Measurements from ENCODE around the gene MYO9A.

MYO9A gene

GRCh38 chr15:71951134-71951533, 166.8 kb downstream of the MYO9A start:
- no peaks in the 10 kb centered on the region for H3K4me1 Mint-ChIP-seq
- no peak overlapping the region for H3K27ac Mint-ChIP-seq
- no peak overlapping the region for H3K4me3 Mint-ChIP-seq
- H3K9me3 Mint-ChIP-seq: no peaks in the 10 kb centered on the region
- H3K36me3 Mint-ChIP-seq (ENCODE audit: low read depth): peaks cover 25% of the 10 kb centered on the region
- TF ChIP-seq, protein P1, sequence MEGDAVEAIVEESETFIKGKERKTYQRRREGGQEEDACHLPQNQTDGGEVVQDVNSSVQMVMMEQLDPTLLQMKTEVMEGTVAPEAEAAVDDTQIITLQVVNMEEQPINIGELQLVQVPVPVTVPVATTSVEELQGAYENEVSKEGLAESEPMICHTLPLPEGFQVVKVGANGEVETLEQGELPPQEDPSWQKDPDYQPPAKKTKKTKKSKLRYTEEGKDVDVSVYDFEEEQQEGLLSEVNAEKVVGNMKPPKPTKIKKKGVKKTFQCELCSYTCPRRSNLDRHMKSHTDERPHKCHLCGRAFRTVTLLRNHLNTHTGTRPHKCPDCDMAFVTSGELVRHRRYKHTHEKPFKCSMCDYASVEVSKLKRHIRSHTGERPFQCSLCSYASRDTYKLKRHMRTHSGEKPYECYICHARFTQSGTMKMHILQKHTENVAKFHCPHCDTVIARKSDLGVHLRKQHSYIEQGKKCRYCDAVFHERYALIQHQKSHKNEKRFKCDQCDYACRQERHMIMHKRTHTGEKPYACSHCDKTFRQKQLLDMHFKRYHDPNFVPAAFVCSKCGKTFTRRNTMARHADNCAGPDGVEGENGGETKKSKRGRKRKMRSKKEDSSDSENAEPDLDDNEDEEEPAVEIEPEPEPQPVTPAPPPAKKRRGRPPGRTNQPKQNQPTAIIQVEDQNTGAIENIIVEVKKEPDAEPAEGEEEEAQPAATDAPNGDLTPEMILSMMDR (IDR thresholded peaks at IDR 0.05; ENCODE audit: unreplicated experiment in 3 of 3): no peak
- no peaks in the 10 kb centered on the region for H3K27me3 Mint-ChIP-seq (ENCODE audit: low read depth)

- no peak overlapping the region for H3K27ac Mint-ChIP-seq
- TF ChIP-seq, protein P1 (IDR thresholded peaks at IDR 0.05; ENCODE audit: unreplicated experiment in 3 of 3): no peak
- no peak overlapping the region for H3K4me3 Mint-ChIP-seq
Measured at GRCh38 chr15:71945012-71945411, 172.9 kb downstream of the MYO9A start.

DNA sequence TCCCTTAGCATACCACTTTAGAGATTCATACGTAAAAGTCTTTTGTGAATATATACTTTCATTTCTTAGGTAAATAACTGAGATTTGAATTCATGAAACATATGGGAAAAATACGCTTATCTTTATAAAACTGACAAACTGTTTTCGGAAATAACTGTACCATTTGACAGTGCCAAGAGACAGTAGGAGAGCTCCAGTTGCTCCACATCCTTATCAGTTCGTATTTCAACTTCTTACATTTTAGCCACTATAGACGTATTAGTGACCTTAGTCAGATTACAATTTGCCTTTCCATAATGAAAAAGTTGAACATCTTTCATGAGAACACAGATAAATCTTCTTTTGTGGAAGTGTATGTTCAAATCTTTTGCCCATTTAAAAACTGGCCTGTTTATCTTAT, 174.1 kb downstream of the MYO9A start:
- no peak overlapping the region for H3K27ac Mint-ChIP-seq
- H3K4me3 Mint-ChIP-seq: no peak overlapping the region
- H3K4me1 Mint-ChIP-seq: no peaks in the 10 kb centered on the region
- no peaks in the 10 kb centered on the region for H3K9me3 Mint-ChIP-seq
- TF ChIP-seq, protein P1 (IDR thresholded peaks at IDR 0.05; ENCODE audit: unreplicated experiment in 3 of 3): no peak
- no peaks in the 10 kb centered on the region for H3K27me3 Mint-ChIP-seq (ENCODE audit: low read depth)
- H3K36me3 Mint-ChIP-seq (ENCODE audit: low read depth): peaks cover 5% of the 10 kb centered on the region

More at GRCh38 chr15:71945012-71945411, 172.9 kb downstream of the MYO9A start:
- H3K27me3 Mint-ChIP-seq (ENCODE audit: low read depth): no peaks in the 10 kb centered on the region
- H3K9me3 Mint-ChIP-seq: no peaks in the 10 kb centered on the region
- peaks cover 6% of the 10 kb centered on the region for H3K36me3 Mint-ChIP-seq (ENCODE audit: low read depth)
- no peaks in the 10 kb centered on the region for H3K4me1 Mint-ChIP-seq

DNA sequence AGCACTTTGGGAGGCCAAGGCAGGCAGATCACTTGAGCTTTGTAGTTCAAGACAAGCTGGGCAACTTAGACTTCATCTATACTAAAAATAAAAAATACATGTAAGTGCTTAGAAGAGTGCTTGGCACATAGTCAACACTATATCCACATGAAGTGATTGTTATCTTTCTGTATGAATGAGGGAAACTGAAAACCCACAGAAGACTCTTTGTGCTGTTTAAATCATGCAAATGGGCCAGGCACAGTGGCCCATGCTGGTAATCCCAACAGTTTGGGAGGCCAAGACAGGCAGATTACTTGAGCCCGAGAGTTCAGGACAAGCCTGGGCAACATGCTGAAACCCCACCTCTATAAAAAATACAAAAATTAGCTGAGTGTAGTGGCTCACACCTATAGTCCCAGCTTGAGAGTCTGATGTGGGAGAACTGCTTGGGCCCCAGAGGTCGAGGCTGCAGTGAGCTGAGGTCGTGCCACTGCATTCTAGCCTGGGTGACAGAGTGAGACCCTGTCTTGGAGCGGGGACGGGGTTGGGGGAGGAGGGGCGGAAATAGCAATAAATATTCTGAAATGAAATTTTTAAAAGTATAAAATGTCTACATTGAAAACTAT, 177.9 kb downstream of the MYO9A start:
- Mint-ChIP-seq H3K27ac (no peak overlapping the region), H3K4me3 (no peak overlapping the region), H3K36me3 (ENCODE audit: low read depth) (peaks cover 19% of the 10 kb centered on the region), H3K9me3 (no peaks in the 10 kb centered on the region), H3K4me1 (no peaks in the 10 kb centered on the region), H3K27me3 (ENCODE audit: low read depth) (no peaks in the 10 kb centered on the region)
- TF ChIP-seq, protein P1 (IDR thresholded peaks at IDR 0.05; ENCODE audit: unreplicated experiment in 3 of 3): no peak

DNA sequence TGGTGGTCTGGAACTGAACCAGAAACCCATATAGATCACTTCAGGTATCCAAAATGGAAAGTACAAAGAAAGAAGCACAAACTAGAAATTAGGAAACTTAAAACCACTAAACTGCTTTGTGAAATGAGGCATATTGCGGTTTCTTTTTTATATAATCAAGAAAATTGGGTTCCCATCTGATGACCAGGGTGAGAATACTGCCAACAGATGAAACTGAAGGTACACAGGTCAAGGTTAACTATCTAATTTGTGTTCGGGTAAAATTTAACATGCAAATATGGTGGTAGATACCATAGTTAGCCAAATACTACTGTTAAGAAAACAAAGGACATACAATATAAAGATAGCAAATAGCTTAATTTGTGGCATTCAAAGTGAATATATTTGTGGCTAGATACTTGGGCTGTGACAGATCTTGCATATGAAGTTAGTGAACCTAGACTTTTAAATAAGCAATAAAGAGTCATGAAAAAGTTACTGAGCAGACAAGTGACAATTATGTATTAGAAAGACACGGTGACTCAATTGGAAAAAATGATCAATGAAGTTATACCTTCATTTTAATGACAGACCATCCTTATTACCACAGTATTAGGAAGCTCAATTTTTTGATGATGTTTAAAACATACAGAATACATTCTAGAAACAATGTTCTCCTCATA, 180.2 kb downstream of the MYO9A start:
- no peak overlapping the region for H3K27ac Mint-ChIP-seq
- TF ChIP-seq, protein P1 (IDR thresholded peaks at IDR 0.05; ENCODE audit: unreplicated experiment in 3 of 3): no peak
- H3K36me3 Mint-ChIP-seq (ENCODE audit: low read depth): peaks cover 41% of the 10 kb centered on the region
- H3K4me3 Mint-ChIP-seq: no peak overlapping the region
- no peaks in the 10 kb centered on the region for H3K9me3 Mint-ChIP-seq
- H3K27me3 Mint-ChIP-seq (ENCODE audit: low read depth): no peaks in the 10 kb centered on the region
- no peaks in the 10 kb centered on the region for H3K4me1 Mint-ChIP-seq

DNA sequence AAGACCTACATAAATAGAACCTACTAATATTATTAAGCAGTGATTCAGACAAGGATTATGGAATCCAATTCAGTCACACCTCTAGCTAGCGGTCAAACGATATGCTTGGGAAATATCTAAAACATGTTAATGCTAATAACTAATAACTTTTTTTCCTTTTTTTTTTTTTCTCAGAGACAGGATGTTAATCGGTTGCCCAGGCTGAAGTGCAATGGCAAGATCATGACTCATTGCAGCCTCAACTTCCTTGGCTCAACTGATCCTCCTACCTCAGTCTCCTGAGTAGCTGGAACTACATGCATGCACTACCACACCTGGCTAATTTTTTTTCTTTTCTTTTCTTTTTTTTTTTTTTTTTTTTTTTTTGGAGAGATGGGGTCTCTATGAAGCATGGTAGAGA, 183.5 kb downstream of the MYO9A start:
- Mint-ChIP-seq H3K9me3 (peaks cover 24% of the 10 kb centered on the region), H3K36me3 (ENCODE audit: low read depth) (peaks cover 74% of the 10 kb centered on the region), H3K4me3 (no peak overlapping the region), H3K4me1 (no peaks in the 10 kb centered on the region), H3K27ac (no peak overlapping the region), H3K27me3 (ENCODE audit: low read depth) (no peaks in the 10 kb centered on the region)
- TF ChIP-seq, protein P1 (IDR thresholded peaks at IDR 0.05; ENCODE audit: unreplicated experiment in 3 of 3): no peak

Data from nephron (organoid).